ENCODE measurements around the gene WDR41.
"Not testable (repeated sequence)": the region's sequence is repeated elsewhere in the genome, so short reads cannot be mapped to it uniquely, and the experiment has no call there.

WDR41 gene

DNA sequence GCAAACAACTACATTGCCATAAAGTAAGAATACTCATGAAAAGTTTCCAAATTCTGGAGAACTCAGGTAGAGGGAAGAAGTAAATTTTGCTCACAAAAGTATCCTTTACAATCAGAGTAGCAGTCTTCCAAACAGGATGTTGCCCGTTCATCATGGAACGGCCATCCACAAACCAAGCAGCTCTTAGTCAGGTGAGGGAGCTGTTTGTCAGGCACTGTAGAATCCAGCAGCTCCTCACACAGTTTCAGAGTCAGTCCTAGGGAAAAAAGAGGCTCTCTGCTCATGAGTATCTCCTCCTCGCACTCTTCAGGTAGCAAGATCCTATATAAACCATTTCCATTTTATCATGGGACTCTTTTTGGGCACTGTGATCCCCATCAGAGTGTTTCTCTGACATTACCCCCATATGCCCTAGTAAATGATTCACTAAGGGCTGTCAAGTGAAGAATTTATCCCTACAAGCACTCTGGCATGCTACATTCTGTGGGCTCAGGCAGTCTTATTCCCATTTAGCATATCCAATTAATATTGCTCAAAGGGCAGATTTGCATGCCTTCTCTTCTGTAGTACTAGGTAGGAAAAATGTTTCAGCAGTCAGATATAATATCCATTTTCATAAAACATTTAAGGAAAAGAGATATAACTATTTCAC lies 97.9 kb downstream of the WDR41 start:
- Histone ChIP-seq H3K36me3 (ENCODE audit: control insufficient read depth in 1 of 2, insufficient read depth in 2 of 2, low read length in 2 of 2) (no peaks in the 10 kb centered on the region), H3K4me3 (ENCODE audit: low read depth in 1 of 2, low read length in 2 of 2) (no peak overlapping the region), H3K27me3 (ENCODE audit: control insufficient read depth in 1 of 2, insufficient read depth in 2 of 2, low read length in 2 of 2) (no peaks in the 10 kb centered on the region), H3K9ac (ENCODE audit: low read depth in 1 of 2, low read length in 2 of 2) (no peak overlapping the region), H3K4me1 (ENCODE audit: control insufficient read depth in 1 of 2, insufficient read depth in 2 of 2, low read length in 2 of 2) (no peaks in the 10 kb centered on the region), H3K9me3 (ENCODE audit: control insufficient read depth in 1 of 2, low read length in 2 of 2) (no peaks in the 10 kb centered on the region), H3K27ac (ENCODE audit: low read depth, low read length) (no peak overlapping the region)

DNA sequence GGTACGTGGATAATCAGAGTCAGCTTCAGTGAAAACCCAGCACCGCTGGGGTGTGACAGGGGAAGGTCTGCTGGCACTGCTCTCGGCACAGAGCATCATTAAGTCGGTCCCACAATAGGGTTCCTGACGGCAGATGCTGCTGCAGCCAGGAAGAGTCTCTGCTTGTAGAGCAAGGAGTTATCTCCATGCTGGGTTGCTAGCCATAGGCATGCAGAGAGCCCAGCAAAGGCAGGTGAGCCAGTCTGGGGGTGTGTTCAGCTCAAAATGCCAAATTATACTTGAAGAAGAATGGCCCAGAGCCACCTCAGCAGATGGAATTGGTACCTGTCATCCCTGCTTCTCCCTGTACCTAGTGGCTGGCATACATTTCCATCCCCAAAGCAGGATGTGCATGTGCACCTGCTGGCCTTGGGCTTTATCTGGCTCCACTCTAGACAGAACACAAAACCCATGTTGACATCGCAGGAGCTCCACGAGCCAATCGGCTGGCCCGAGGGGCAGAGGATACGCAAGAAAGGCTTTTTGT lies 100.8 kb downstream of the WDR41 start:
- no peak overlapping the region for H3K27ac ChIP-seq (ENCODE audit: low read depth, low read length)
- H3K9ac ChIP-seq (ENCODE audit: low read depth in 1 of 2, low read length in 2 of 2) = no peak overlapping the region
- H3K9me3 ChIP-seq (ENCODE audit: control insufficient read depth in 1 of 2, low read length in 2 of 2) = no peaks in the 10 kb centered on the region
- no peak overlapping the region for H3K4me3 ChIP-seq (ENCODE audit: low read depth in 1 of 2, low read length in 2 of 2)
- no peaks in the 10 kb centered on the region for H3K4me1 ChIP-seq (ENCODE audit: control insufficient read depth in 1 of 2, insufficient read depth in 2 of 2, low read length in 2 of 2)
- H3K27me3 ChIP-seq (ENCODE audit: control insufficient read depth in 1 of 2, insufficient read depth in 2 of 2, low read length in 2 of 2) = no peaks in the 10 kb centered on the region
- H3K36me3 ChIP-seq (ENCODE audit: control insufficient read depth in 1 of 2, insufficient read depth in 2 of 2, low read length in 2 of 2) = no peaks in the 10 kb centered on the region

GRCh38 chr5:77390795-77391194 lies 101.3 kb downstream of the WDR41 start:
- Histone ChIP-seq H3K4me3 (ENCODE audit: low read depth in 1 of 2, low read length in 2 of 2) (no peak overlapping the region), H3K36me3 (ENCODE audit: control insufficient read depth in 1 of 2, insufficient read depth in 2 of 2, low read length in 2 of 2) (no peaks in the 10 kb centered on the region), H3K27ac (ENCODE audit: low read depth, low read length) (no peak overlapping the region), H3K27me3 (ENCODE audit: control insufficient read depth in 1 of 2, insufficient read depth in 2 of 2, low read length in 2 of 2) (no peaks in the 10 kb centered on the region), H3K9ac (ENCODE audit: low read depth in 1 of 2, low read length in 2 of 2) (no peak overlapping the region), H3K4me1 (ENCODE audit: control insufficient read depth in 1 of 2, insufficient read depth in 2 of 2, low read length in 2 of 2) (no peaks in the 10 kb centered on the region), H3K9me3 (ENCODE audit: control insufficient read depth in 1 of 2, low read length in 2 of 2) (no peaks in the 10 kb centered on the region)

DNA sequence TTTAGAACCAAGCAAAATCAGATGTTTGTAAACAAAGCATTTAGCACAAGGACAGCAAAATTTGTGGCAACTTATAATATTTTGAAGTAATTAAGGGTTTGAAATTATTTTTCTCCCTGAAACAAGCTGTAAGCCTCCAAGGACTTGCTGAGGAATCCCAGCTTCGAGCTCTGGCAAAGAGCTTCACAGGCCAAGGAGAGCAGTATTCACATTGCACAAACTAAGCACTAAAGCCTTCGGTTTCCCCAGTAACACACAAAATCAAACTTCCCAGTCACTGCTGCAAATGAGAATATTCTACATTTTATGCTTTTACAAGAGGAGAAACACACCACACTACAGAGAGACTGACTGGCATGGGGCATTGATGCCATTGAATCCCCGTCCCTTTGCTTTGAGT lies 101.9 kb downstream of the WDR41 start:
- Histone ChIP-seq H3K9me3 (ENCODE audit: control insufficient read depth in 1 of 2, low read length in 2 of 2) (no peaks in the 10 kb centered on the region), H3K36me3 (ENCODE audit: control insufficient read depth in 1 of 2, insufficient read depth in 2 of 2, low read length in 2 of 2) (no peaks in the 10 kb centered on the region), H3K9ac (ENCODE audit: low read depth in 1 of 2, low read length in 2 of 2) (no peak overlapping the region), H3K27me3 (ENCODE audit: control insufficient read depth in 1 of 2, insufficient read depth in 2 of 2, low read length in 2 of 2) (no peaks in the 10 kb centered on the region), H3K4me3 (ENCODE audit: low read depth in 1 of 2, low read length in 2 of 2) (no peak overlapping the region), H3K27ac (ENCODE audit: low read depth, low read length) (no peak overlapping the region), H3K4me1 (ENCODE audit: control insufficient read depth in 1 of 2, insufficient read depth in 2 of 2, low read length in 2 of 2) (no peaks in the 10 kb centered on the region)

DNA sequence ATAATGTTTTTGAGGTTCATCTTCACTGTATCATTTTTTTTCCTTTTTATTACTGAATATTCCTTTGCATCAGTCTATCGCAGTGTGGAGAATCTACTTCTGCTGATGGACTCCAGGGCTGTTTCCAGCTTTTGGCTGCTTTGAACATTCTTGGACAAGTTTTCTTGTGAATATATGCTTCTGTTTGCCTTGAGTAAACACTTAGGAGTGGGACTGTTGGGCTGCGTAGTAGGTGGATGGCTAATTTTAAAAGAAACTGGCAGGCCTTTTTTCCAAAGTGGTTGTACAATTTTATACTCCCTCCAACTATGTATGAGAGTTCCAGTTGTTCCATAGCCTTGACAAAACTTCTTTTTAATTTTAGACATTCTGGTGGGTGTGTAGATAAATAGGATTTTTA lies 102.4 kb downstream of the WDR41 start:
- Histone ChIP-seq H3K4me3 (ENCODE audit: low read depth in 1 of 2, low read length in 2 of 2) (no peak overlapping the region), H3K27me3 (ENCODE audit: control insufficient read depth in 1 of 2, insufficient read depth in 2 of 2, low read length in 2 of 2) (no peaks in the 10 kb centered on the region), H3K9ac (ENCODE audit: low read depth in 1 of 2, low read length in 2 of 2) (no peak overlapping the region), H3K36me3 (ENCODE audit: control insufficient read depth in 1 of 2, insufficient read depth in 2 of 2, low read length in 2 of 2) (no peaks in the 10 kb centered on the region), H3K4me1 (ENCODE audit: control insufficient read depth in 1 of 2, insufficient read depth in 2 of 2, low read length in 2 of 2) (no peaks in the 10 kb centered on the region), H3K9me3 (ENCODE audit: control insufficient read depth in 1 of 2, low read length in 2 of 2) (no peaks in the 10 kb centered on the region), H3K27ac (ENCODE audit: low read depth, low read length) (no peak overlapping the region)

GRCh38 chr5:77386340-77386739 lies 105.8 kb downstream of the WDR41 start:
- H3K27ac ChIP-seq (ENCODE audit: low read depth, low read length); H3K9ac ChIP-seq (ENCODE audit: low read depth in 1 of 2, low read length in 2 of 2); H3K27me3 ChIP-seq (ENCODE audit: control insufficient read depth in 1 of 2, insufficient read depth in 2 of 2, low read length in 2 of 2); H3K9me3 ChIP-seq (ENCODE audit: control insufficient read depth in 1 of 2, low read length in 2 of 2); H3K4me1 ChIP-seq (ENCODE audit: control insufficient read depth in 1 of 2, insufficient read depth in 2 of 2, low read length in 2 of 2); H3K4me3 ChIP-seq (ENCODE audit: low read depth in 1 of 2, low read length in 2 of 2); H3K36me3 ChIP-seq (ENCODE audit: control insufficient read depth in 1 of 2, insufficient read depth in 2 of 2, low read length in 2 of 2): not testable (repeated sequence)

DNA sequence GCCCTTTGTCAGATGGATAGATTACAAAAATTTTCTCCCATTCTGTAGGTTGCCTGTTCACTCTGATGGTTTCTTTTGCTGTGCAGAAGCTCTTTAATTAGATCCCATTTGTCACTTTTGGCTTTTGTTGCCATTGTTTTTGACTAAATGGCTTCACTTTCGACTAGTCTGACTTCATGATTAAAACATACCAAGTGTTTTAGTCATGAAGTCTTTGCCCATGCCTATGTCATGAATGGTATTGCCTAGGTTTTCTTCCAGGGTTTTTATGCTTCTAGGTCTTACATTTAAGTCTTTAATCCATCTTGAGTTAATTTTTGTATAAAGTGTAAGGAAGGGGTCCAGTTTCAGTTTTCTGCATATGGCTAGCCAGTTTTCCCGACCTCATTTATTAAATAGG lies 108.8 kb downstream of the WDR41 start:
- H3K4me3 ChIP-seq (ENCODE audit: low read depth in 1 of 2, low read length in 2 of 2); H3K27ac ChIP-seq (ENCODE audit: low read depth, low read length); H3K9ac ChIP-seq (ENCODE audit: low read depth in 1 of 2, low read length in 2 of 2); H3K9me3 ChIP-seq (ENCODE audit: control insufficient read depth in 1 of 2, low read length in 2 of 2); H3K36me3 ChIP-seq (ENCODE audit: control insufficient read depth in 1 of 2, insufficient read depth in 2 of 2, low read length in 2 of 2); H3K27me3 ChIP-seq (ENCODE audit: control insufficient read depth in 1 of 2, insufficient read depth in 2 of 2, low read length in 2 of 2): not testable (repeated sequence)
- H3K4me1 ChIP-seq (ENCODE audit: control insufficient read depth in 1 of 2, insufficient read depth in 2 of 2, low read length in 2 of 2) = peaks cover 4 to 19% of the 10 kb centered on the region in 2 donors

Measured in duodenal mucosa (tissue), 2 donors.